HG02798 (cell line): ENCODE data around the gene LZTR1.
"Not testable (repeated sequence)": the region's sequence is repeated elsewhere in the genome, so short reads cannot be mapped to it uniquely, and the experiment has no call there.

Experiments used
- ATAC-seq: cut with Tn5 transposase; IDR thresholded peaks from one replicate; pipeline ENCODE4 v1.9.1; 2021; ENCODE audit warnings: mild to moderate bottlenecking; ENCODE audit not compliant: unreplicated experiment, poor library complexity

Gene LZTR1

DNA sequence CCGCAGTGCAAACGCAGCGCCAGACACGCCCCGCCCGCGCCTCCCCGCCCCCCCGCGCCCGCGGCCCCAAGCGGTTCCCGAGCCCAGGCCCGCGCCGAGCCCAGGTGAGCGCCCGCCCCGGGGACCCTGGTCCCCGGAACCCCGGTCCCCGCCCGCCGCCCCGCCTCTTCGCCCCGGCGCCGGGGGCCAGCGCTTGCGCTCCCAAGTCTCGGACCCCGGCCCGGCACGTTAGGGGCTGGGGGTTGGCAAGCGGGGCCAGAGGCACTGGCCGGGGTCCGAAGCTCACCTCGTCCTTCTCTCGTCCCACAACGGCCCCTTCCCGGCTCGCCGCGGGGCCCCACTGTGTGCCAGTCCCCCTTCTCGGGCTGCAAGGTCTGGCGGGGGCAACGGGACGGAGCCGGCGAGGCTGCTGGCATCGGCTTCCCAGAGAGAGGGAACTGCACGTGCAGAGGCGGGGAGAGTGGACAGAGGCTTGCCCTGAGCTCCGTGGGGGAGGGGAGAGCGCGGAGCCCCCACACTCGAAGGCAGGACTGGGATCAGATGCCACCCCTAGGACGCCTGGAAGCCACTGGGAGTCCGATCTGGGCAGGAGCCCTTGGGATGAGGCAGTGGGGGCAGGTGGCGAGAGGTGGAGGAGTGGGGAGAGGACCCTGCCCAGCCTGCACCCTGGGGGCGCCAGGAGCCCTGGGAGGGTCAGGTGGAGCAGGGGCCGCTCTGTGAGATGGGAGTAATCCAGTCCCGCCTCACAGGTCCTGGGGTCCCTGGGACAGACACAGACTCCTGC is 16.8 kb upstream of the LZTR1 start:
- ATAC-seq: no peak

DNA sequence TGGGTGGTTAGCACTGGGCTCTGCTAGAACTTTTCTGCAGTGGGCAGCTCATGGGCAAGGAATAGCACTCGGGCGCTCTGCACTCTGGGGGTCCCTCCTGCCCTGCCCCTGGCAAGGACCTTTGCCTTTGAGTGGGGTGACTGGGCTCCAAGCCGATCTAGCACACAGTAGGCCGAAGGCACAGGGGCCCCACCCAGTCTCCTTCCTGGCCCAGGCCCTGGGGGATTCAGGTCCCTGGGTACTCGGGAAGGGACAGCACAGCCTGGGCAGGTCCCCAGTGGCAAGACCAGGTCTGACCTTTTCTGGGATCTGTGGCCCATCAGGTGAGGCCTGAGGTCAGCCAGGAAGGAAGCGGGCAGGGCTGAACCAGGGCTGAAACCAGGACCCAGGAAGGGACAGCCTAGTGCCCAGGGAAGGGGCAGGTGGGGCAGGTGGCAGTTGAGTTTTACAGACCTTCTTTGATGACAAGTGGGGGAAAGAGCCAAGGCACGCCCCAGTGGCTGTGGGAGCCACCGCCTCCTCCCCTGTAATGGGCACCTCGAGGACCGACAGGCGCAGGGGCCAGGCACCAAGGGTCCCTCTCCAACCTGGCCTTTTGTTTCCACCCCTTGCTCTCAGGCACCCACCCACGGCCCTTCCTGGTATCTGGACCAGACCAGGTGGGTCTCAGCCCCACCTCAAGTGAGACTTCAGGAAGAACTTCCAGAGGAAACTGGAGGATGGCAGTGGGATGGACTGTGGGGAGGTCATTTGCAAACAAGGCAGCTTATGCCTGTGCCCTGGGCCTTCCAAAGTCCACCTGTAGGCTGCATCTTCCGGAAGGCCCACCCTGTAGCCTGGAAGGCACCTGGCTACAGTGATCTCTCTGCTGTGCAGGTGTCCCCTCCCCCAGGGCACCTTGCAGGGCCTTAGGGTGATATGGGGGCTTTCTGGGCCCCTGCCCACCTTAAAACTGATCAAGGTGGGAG is 15.9 kb upstream of the LZTR1 start:
- no peak for ATAC-seq

DNA sequence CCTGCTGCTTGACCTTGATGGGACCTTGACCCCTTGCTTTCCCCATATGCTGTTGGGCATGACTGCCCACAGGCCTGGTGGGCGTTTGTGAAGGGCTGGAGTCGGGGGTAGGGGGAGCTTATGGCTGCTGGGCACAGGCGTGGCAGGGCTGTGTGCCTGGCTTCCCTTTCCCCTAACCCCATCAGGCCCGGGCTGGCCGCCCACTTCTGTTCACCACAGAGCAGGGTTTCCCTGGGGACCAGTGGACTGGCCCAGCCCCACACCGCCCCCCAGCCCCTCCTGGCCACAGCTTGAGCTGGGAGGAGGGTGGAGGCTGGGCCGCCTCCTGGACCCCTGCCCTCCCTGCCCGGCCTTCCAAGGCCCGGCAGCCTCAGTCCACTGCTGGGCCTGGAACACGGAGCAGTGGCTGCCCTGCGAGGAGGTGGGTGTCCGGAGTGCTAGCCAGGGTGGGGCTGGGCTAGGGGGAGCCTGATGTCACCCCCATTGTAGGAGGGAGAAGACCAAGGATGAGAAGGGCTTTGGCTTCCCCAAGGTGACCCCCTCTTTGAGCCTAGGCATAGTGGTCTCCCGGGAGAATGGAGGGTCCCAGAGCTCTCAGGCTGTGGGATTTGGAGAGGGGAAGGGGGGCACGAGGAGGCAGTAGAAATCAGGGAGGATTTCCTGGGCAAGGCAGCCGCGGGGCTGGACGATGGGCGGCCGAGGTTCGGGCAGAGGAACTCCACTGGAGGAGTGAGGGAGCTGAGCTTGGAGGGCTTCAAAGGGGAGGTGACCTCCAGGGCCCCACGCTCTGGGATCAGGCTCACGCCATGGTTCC is 15.0 kb upstream of the LZTR1 start, which contains the start of gene AIFM3:
Gene AIFM3, plus strand, starts transcription at position 373 of the 814 bp plus-strand sequence. CDS start 690 bp downstream, outside the sequence.
- ATAC-seq: no peak

GRCh38 chr22:20967697-20968211 is 14.3 kb upstream of the LZTR1 start:
- ATAC-seq: no peak

GRCh38 chr22:20968281-20968977 is 13.7 kb upstream of the LZTR1 start:
- no peak for ATAC-seq

GRCh38 chr22:20970939-20971657 is 11.0 kb upstream of the LZTR1 start:
- no peak for ATAC-seq

- not testable (repeated sequence) for ATAC-seq
Observed at GRCh38 chr22:20972014-20972694, 9.9 kb upstream of the LZTR1 start.

- ATAC-seq: no peak
Observed at GRCh38 chr22:20972933-20973577, 9.0 kb upstream of the LZTR1 start.

- no peak for ATAC-seq
Observed at GRCh38 chr22:20973634-20974286, 8.3 kb upstream of the LZTR1 start.

DNA sequence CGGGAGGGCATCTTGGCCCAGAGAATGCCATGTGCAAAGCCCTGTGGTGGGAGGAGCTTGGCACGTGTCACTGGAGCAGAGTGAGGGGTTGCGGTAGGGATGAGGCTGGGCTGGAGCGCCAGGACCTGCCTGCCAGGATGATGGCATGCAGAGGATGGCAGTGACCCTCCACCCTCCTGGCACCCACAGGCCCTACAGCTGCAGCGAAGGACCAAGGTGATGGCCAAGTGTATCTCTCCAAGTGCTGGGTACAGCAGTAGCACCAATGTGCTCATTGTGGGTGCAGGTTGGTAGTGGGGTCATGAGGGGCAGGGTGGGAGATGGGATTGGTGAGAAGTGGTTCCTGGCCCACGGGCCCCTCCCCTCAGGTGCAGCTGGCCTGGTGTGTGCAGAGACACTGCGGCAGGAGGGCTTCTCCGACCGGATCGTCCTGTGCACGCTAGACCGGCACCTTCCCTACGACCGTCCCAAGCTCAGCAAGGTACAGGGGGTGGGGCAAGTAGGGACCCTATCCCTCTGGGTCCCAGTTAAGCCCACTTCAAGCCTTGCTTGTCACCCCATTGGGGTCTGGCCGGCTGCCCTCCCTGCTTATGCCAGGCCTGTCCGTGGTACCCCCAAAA is 7.7 kb upstream of the LZTR1 start:
- no peak for ATAC-seq

- no peak for ATAC-seq
Observed at GRCh38 chr22:20975541-20976290, 6.4 kb upstream of the LZTR1 start.

DNA sequence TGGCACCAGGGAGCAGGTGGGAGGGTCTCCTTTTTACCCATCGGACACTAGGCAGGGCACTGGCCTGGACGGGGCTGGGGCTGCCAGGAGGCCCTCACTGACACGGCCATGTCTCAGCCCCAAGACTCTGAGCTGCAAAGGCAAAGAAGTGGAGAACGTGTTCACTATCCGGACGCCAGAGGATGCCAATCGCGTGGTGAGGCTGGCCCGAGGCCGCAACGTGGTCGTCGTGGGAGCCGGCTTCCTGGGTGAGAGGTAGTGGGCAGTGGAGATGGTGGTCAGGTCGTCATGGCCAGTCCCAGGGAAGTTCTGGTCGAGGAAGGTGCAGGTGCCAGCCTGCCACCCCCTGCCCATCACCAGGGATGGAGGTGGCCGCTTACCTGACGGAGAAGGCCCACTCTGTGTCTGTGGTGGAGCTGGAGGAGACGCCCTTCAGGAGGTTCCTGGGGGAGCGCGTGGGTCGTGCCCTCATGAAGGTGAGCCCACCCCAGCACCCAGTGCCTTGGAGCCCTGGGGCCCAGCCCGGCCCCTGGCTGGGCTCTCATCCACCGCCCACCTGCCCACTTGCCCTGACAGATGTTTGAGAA is 5.7 kb upstream of the LZTR1 start:
- no peak for ATAC-seq

DNA sequence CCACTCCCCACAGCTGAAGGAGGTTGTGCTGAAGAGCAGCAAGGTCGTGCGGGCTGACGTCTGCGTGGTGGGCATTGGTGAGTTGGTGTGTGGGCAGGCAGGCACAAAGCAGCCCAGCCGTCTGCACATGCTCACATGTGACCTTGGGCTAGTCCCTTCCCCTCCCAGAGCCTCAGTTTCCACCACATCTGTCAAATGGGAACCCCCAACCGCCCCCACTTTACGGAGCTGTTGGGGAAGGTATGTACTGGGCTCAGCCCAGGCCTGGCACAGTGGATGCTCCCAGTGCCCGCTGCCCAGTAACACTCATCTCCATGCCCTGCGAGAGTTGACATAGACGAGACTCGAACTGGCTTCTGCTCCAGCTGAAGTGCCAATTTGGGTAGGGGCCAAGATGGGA is 5.1 kb upstream of the LZTR1 start:
- no peak for ATAC-seq

DNA sequence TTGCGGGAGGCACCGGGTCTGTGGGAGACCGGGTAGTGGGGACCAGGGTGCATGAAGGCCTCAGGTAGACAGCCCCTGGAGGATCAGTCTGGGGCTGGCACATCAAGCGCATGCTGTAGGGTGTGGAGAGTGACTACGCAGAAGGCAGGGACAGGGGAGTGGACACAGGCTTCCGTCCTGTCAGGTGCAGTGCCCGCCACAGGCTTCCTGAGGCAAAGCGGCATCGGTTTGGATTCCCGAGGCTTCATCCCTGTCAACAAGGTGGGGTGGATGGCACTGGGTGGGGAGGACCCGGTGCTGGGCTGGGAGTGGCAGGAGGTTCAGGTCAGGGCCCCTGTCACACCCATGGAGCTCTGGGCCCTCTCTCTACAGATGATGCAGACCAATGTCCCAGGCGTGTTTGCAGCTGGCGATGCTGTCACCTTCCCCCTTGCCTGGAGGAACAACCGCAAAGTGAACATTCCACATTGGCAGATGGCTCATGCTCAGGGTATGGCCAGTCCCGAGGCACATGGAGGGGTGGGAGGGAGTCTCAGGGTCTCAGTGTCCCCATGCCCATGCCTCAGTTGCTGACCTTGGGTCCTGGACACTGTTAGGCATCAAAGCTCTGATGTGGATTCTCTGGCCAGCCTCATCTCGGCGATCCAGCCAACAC is 4.5 kb upstream of the LZTR1 start:
- ATAC-seq: no peak

DNA sequence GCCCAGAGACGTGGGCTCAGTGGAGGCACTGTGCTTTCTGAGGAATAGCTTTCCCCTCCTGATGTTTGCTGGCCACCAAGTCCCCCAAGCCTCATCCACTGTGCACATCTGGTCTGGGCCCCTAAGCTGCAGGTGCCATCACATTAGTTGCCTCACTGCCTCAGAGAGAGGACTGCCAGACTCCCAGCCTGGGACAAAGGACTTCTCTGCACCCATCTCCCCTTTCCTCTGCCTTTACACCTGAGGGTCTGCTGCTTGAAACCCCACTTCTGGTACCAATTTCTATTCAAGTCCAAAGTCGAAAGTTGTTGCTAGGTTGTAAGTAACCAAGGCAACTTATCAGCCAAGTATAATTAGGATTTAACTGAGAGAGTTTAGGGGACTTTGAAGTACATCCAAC is 3.7 kb upstream of the LZTR1 start:
- ATAC-seq: no peak
